COLO668 (cell line): ENCODE data around the gene FOXK1.
"Not testable (repeated sequence)": the region's sequence is repeated elsewhere in the genome, so short reads cannot be mapped to it uniquely, and the experiment has no call there.

Source experiments
- DNase-seq: peaks from one replicate; lab custom pipeline; 2025; ENCODE audit not compliant: unreplicated experiment; lab: John Stamatoyannopoulos, UW

FOXK1 gene

DNA sequence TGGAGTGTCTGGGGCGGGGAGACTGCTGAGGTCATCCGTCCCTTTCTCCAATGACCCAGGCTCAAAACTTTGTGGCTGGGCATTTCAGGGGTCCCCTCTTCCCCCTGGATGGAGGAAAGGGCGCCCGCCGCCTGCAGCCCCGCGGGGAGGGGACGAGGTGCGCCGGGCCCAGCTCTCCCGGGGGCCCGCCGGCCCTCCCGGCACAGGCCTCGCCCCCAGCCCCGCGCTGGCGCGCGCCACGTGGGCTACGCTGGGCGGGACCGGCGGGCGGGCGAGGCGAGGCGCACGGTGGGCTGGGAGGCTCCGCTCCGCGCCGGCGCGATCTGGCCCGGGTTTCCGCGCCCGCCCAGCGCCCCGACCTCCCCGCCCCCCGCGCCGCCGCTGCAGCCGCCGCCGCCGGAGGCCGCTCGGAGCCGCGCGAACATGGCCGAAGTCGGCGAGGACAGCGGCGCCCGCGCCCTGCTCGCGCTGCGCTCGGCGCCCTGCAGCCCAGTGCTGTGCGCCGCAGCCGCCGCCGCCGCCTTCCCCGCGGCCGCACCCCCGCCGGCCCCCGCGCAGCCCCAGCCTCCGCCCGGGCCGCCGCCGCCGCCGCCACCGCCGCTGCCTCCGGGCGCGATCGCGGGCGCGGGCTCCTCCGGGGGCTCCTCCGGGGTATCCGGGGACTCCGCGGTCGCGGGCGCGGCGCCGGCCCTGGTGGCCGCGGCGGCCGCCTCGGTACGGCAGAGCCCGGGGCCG, at the start of gene FOXK1:
Gene FOXK1, plus strand, starts transcription at position 410 of the 735 bp plus-strand sequence. Its CDS starts 14 bp downstream, at position 424.
- DNase-seq: peak; percentile 93

DNA sequence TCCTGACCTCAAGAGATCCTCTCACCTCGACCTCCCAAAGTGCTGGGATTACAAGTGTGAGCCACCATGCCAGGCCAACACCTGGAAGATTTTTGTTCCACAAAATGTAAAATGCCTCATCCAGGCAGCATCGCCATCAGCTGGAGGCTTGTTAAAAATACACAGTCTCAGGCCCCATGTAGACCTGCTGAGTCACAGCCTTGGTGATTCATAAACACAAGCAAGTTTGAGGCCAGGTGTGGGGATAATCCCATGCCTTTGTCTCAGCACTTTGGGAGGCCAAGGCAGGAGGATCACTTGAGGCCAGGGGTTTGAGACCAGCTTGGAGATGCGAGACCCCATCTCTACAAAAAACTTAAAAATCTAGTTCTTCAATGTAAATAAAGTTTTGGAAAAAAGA, 49.1 kb upstream of the FOXK1 start:
- no peak for DNase-seq

DNA sequence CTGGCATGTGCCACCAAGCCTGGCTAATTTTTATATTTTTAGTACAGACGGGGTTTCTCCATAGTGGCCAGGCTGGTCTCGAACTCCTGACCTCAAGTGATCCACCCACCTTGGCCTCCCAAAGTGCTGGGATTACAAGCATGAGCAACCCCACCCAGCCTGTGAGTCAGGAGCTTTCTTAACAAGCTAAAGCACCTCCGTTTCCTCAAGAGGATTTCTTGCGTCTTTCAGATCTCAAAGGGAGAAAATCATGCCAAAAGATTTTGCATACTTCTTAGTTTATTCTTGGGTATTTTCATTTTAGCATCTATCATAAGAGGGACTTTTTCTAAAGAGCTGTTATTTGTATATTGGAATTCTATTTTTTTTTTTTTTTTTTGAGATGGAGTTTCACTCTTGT, 47.9 kb upstream of the FOXK1 start:
- DNase-seq: no peak

DNA sequence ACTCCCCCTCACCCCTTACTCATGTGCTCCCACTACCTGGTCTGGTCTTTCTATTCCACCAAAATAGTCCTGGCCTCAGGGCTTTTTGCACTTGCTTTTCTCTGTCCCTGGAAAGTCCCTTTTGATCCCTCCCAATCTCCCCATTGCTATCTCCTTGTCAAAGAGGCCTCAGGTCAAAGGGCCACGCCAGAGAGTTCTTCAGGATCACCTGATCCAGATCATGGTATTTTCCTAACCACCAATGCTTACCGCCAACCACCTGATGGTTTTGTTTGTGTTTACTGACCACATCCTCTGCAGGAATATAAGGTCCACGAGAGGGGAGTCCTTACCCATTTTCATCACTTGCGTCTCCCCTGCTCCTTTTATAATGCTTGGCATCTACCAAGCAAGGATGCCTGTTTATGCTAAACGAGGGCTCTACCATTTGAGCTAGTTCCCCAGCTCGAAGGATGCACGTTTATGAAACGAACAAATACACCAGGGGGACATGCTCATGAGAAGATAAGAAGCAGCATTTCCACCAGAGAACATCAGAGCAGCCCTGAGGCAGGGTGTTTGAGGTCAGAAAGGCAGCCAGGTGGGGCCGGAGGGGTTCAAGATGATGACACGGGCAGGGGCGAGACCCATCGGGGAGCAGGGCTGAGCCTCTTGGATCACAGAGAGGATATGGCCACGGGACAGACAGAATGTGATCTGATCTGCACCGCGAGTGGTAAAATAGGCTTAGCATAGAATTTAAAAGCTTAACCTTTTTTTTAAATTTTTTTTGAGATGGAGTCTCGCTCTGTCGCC, 43.1 kb upstream of the FOXK1 start:
- DNase-seq: no peak

DNA sequence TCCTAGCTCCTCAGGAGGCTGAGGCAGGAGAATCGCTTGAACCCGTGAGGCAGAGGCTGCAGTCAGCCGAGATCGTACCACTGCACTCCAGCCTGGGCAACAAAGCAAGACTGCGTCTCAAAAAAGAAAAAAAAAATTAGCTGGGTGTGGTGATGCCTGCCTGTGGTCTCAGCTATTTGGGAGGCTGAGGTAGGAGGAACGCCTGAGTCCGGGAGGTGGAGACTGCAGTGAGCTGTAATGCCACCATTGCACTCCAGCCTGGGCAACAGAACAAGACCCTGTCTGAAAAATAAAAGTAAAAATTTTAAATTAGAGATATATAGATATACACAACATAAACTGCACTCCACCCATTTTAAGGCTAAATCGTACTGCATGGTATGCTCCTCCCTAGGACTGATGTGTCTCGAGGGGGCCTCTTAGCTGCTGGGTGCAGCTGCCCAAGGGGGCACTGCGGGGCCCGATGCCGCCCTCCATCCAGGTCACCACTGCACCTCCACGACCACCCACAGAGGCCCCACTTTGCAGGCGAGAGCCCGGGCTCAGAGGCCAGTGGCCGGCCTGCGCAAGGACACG, 40.9 kb upstream of the FOXK1 start:
- no peak for DNase-seq

DNA sequence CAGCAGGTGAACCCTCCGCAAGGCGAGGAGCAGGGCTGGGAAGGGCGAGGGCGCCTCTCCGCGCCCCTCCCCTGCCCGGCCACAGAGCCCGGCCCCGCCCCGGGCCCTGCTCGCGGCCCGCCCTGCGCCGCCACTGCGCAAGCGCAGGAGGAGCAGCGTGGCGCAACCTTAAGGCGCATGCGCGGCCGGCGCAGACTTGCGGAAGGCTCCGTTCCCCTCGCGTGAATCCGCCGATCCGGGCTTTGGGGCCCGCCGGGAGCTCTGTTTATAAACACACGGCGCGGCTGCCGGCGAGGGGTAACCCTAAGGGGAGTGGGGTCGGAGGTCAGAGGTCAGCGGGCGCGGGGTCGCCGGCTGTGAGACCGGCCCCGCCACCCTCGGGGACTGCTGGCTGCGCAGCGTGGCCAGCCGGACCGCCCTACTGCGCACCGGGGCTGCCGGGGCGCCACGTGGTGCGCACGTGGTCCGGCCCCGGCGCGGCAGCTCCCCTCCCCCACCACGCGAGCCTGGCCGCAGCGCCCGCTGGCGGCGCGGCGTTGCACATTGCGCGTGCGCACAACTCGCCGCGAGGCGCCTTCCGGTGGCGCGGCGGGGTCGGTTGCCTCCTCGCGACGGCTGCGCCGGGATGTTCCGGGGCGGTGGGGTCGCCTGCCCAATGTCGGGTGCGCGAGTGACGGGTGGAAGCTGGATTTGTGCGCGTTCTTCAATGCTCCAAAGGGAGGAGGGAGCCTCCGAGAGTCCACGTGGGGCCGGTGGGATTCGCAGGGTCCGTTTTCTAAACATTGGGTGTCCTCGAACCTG, 40.2 kb upstream of the FOXK1 start:
- DNase-seq: peak; percentile 99

DNA sequence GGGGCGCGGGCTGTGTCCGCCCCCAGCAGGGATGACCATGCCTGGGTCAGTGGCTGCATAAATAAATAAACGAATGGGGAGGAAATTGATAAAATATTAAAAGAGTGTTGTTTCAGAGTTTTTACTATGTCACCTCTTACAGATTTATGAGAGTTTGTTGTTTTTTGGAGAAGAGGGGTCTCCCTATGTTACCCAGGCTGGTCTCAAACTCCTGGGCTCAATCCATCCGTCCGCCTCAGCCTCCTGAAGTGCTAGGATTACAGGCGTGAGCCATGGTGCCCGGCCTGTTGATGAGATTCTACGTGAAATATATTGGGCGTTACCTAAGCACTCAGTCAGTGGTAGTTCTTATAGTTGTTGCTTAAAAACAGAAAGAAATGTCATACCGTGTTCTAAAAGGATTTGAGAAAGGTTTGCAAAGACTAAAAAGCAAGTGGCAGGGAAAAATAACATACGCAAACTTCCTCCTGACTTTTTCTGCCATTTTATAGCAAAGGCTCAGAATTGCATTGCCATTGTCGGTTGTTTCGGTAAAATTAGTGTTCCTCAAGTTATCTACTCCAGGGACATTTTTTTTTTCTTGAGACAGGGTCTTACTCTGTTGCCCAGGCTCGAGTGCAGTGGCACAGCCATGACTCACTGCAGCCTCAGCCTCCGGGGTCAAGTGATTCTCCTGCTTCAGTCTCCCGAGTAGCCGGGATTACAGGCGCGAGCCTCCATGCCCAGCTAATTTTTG, 39.5 kb upstream of the FOXK1 start:
- DNase-seq: no peak

DNA sequence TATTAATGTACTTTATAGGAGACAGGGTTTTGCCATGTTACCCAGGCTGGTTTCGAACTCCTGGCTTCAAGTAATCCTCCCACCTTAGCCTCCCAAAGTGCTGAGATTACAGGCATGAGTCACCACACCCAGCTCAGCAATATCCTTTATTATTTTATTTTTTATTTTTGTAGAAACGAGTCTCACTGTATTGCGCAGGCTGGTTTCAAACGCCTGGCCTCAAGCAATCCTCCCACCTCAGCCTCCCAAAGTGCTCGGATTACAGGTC, 39.0 kb upstream of the FOXK1 start:
- DNase-seq: not testable (repeated sequence)

DNA sequence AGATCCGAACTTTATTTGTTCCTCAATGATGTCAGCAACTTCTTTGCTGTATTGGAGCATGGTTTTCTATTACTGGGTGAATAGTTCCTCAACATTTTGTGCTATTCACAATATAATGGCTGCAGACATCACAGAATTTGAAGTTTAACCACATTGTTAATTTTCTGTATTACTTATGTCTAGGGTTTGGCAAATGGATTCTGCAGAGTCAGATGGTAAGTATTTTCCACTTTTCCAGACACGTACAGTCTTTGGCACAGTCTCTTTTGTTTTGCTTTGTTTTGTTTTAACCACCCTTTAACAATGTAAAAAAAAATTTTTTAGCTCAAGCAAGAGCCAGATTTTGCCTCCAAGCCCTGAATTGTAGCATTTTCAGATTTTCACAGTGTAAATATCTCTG, 36.8 kb upstream of the FOXK1 start:
- DNase-seq: no peak

DNA sequence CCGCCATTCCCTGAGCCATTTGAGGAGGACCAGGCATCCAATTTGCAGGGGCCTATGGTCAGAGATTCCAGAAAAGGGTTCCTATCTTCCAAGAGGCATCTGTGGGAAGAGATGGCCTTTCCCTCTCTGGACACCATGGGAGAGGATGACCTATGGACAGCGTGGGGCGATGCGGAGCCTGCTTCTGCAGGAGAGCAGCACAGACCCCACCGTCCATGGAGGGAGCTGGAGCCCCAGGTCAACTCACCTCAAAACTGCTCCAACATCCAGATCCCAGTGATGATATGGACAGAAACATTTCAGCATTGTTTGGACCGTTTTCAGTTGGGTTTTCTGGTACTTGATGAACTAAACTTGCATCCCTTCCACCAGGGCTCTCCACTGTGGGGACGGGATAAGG, 34.0 kb upstream of the FOXK1 start:
- no peak for DNase-seq

DNA sequence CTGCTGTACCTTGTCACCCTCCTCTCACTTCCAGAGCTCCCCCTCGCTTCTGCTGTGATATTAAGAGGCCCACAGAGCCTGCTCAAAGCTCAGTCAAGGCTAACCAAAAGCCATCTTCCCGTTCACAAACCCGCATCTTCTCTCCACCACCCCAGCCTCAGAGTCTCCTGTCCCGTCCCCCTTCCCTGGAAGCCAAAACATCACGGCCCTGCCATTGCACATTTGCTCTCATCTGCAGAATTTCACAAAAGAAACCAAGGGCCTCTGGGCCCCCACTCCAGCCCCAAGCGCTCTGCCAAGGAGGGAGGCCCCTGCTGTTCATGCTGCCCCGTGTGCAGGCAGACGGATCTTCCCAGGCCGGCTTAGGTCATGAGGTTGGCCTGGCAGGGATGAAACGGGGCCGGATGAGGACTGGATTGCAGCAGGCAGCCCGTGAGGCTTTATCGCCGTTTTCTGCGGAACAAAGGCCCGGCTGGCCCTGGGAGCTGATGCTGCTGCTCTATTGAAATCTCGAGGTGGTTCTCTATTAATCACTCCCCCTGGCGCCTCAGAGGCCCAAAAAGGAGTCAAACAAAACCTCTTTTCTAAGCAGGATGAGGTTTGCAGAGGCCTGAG, 31.6 kb upstream of the FOXK1 start:
- no peak for DNase-seq

DNA sequence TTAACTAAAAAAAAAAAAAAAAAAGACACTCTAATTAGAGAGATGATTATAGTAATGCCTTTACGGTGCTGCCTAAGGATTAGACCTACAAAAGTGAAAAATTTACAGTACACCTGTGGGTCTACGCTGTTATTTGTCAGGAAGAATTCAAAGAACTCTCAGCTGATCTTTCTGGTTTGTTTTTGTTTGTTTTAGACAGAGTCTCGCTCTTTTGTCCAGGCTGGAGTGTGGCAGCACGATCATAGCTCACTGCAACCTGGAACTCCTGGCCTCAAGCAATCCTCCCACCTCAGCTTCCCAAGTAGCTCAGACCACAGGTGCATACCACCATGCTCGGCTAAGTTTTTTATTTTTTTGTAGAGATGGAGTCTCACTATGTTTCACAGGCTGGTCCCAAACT, 28.3 kb upstream of the FOXK1 start:
- no peak for DNase-seq

DNA sequence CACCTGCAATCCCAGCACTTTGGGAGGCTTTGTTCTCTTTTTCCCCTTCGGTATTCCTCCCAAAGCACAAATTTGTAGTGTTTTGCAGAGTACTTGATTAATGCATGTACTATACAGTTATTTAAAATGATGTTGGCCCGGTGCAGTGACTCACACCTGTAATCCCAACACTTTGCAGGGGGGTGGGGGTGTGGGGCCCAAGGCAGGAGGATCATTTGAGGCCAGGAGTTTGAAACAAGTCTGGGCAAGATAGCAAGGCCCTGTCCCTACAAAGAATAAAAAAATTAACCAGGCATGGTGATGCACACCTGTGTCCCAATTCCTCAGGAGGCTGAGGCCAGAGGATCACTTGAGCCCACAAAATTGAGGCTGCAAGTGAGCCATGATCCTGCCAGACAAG, 26.8 kb upstream of the FOXK1 start:
- DNase-seq: no peak

DNA sequence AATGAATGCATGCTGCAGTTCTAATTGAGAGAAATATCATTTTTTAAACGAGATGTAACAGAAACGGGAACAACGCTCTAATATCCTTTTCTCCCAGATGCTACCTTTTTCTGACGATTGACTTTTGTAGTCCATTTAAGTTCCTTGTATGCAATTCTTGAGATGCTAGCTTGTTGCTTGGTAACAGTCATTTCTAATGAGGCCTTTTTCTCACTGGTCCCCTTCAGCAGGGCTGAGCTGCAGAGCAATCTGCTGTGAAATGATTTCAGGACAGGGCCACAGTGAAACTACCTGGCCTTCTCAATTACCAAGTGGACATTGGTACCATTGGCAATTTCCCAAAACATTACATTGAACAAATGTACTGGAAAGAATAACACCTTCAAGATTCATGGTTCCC, 26.2 kb upstream of the FOXK1 start:
- DNase-seq: no peak

DNA sequence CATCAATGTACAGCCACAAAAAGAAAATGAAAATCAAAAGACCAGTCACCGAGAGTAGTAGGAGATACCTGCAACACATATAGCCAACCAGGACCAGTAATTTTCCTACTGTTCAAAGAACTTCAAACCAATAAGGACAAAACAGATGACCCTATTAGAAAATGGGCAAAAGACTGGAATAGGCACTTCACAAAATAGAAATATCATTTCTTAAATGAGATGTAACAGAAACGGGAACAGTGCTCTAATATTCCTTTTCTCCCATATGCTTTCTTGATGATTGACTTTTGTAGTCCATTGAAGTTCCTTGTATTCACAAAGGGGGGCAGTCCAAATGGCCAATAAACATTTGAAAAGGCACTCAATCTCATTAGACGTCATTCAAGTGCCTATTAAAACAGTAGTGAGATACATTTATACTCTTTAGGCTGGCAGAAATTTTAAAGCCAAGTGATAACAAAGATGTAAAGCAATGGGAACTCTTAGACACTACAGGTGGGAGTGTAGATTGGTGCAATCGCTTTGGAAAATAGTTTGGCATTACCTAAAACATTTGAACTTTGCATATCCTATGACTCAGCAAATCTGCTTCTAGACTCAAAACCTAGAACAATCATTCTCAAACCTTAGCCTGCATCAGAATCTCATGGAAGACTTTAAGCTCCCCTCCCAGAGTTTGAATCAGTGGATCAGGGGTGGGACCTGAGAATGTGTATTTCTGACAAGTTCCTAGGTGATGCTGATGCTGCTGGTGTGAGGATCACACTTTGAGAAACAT, 24.3 kb upstream of the FOXK1 start:
- DNase-seq: no peak

DNA sequence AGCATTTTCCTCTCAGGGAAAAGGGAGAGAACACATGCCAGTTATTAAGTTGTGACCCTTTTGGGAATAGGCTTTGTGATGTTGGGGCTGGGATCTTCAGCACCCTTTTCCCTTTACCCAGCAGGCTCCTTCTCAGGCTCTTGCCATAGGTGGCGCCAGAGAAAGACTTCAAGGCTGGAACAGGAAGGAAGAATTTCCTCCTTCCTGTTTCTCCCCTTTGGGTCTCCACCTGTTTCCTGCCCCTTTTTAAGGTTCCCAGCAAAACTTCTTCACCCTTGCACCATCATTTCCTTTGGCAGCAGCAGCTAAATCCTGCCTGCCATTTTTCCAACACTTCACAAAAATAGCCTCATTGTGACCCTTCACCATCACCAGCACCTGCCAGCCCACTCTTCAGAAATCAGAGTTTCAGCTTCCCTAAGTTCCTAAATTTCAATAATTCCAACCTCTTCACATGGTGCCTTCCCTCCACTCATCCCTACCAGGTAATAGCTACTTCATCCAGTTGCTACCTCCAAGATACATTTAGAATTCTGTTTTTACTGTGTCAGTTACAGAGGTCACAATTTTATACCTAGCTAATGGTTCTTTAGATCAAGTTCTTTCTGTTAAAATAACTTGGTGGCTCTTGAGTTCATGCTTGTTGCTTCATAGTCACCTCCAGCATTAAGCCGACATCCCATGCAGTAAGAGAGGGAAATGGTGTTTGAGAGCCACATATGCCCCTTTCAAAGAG, 22.4 kb upstream of the FOXK1 start:
- peak; percentile 17 for DNase-seq

DNA sequence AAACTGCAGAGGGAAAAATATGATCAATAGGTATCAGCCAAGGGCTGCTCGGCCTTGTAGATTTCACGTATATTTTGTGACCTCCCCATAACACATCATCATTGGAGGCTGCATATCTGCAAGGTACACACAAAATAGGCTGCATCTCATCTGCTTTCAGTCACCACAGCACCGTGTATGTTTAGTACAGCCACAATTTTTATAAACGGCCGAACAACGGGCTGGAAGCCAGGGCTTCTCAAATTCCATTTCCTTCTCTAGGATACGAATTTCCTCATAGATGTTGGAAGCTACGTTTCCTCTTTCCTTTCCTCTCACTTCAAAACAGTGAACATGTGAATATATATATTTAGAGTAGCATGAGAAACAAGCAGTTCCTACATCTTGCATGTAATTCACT, 20.2 kb upstream of the FOXK1 start:
- DNase-seq: no peak

DNA sequence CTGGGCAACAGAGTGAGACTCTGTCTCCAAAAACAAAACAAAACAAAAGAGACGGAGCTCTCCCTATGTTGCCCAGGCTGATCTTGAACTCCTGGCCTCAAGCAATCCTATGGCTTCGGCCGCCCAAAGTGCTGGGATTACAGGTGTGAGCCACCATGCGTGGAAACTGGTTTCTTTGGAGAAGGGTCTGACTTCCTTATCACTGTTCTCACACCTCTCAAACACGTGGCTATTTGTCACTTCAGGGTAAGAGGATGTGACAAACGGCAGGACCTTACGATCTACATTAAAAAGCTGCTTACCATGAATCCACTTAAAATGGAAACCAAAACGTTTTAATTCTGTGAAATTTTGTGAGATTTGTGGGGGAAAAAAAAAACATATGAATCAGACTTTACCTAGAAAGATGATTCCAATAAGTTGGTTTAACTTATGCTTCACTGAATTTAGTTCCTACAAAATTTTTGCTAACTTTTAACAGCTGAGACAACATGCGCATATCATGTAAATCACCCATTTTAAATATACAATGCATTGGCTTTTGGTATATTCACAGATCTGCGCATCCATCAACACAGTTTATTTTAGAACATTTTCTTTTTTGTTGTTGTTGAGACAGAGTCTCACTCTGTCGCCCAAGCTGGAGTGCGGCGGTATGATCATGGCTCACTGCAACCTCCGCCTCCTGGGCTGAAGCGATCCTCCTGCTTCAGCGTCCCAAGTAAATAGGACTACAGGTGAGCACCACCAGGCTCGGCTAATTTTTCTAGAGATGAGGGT, 18.7 kb upstream of the FOXK1 start:
- no peak for DNase-seq
